PC-3 (cell line): ENCODE measurements around the gene CLTCL1. TPM values are rescaled to one million over a fixed set of nuclear protein-coding genes. Genes with fewer than 3 reads are reported as not detected.

ENCODE experiments used
- ATAC-seq: fragments of 200-7000 bp; cut with Tn5 transposase; 2 replicates; pipeline ENCODE4 v1.9.1; 2020; ENCODE audit warnings: mild to moderate bottlenecking, moderate library complexity
- BruUV-seq: library from RNA; stranded (reverse); fragments of 400-500 nt; replicated peaks from 2 replicates; lab custom pipeline; 2021; lab: Mats Ljungman, UMichigan
- CTCF ChIA-PET: fragments of 300-600 bp; sonication (Branson Sonifier 250); formaldehyde crosslinking; loops from one replicate; lab custom pipeline; 2022; ENCODE audit warnings: antibody characterized with exemption; lab: Charles Lee
- POLR2A ChIA-PET: fragments of 300-600 bp; sonication (Branson Sonifier 250); formaldehyde crosslinking; loops from one replicate; lab custom pipeline; 2022; ENCODE audit warnings: antibody characterized with exemption; ENCODE audit not compliant: unreplicated experiment; lab: Charles Lee
- DNase-seq: peaks from one replicate; pipeline ENCODE4 v3.0.0-alpha.2; 2015
- H2AFZ ChIP-seq: fragments of 300-600 bp; sonication (generic); 2 replicates; pipeline ENCODE4 v1.6.0; 2016; ENCODE audit warnings: antibody characterized with exemption, low read length
- H3F3A ChIP-seq: fragments of 300-600 bp; sonication (generic); one replicate; pipeline ENCODE4 v1.6.0; 2017; ENCODE audit warnings: antibody characterized with exemption, low read length, control low read depth, mild to moderate bottlenecking; ENCODE audit not compliant: unreplicated experiment
- H3K27ac ChIP-seq: fragments of 300-600 bp; sonication (generic); 2 replicates; pipeline ENCODE4 v1.5.1; 2016; ENCODE audit warnings: mild to moderate bottlenecking, low read length
- H3K27me3 ChIP-seq: fragments of 300-600 bp; sonication (generic); 2 replicates; pipeline ENCODE4 v1.6.1; 2016; ENCODE audit warnings: low read length, mixed read lengths
- H3K36me3 ChIP-seq: fragments of 300-600 bp; sonication (generic); 2 replicates; pipeline ENCODE4 v1.6.1; 2016; ENCODE audit warnings: low read depth, mixed run types, low read length, mixed read lengths
- H3K4me1 ChIP-seq: fragments of 300-600 bp; sonication (generic); 2 replicates; pipeline ENCODE4 v1.5.1; 2016; ENCODE audit warnings: low read length; ENCODE audit not compliant: insufficient read depth
- H3K4me2 ChIP-seq: fragments of 300-600 bp; sonication (generic); 2 replicates; pipeline ENCODE4 v1.6.0; 2016; ENCODE audit warnings: low read length
- H3K4me3 ChIP-seq: fragments of 300-600 bp; sonication (generic); 2 replicates; pipeline ENCODE4 v1.5.1; 2016; ENCODE audit warnings: mild to moderate bottlenecking, low read length, mixed read lengths
- H3K79me2 ChIP-seq: fragments of 300-600 bp; sonication (generic); 2 replicates; pipeline ENCODE4 v1.6.1; 2017; ENCODE audit warnings: low read length, mixed read lengths
- H3K9ac ChIP-seq: fragments of 300-600 bp; sonication (generic); 2 replicates; pipeline ENCODE4 v1.6.0; 2016; ENCODE audit warnings: mild to moderate bottlenecking, low read length
- H3K9me2 ChIP-seq: fragments of 300-600 bp; sonication (generic); replicated peaks from 2 replicates; pipeline ENCODE4 v1.6.1; 2016; ENCODE audit warnings: mixed run types, low read length, mixed read lengths
- H3K9me3 ChIP-seq: fragments of 300-600 bp; sonication (generic); 2 replicates; pipeline ENCODE4 v1.6.1; 2016; ENCODE audit warnings: low read length, mixed read lengths
- H4K20me1 ChIP-seq: fragments of 300-600 bp; sonication (generic); 2 replicates; pipeline ENCODE4 v1.6.1; 2016; ENCODE audit warnings: low read length, mixed read lengths
- EZH2 ChIP-seq: fragments of 300-600 bp; sonication (generic); IDR thresholded peaks from one replicate; pipeline ENCODE4 v1.6.1; 2017; ENCODE audit warnings: antibody characterized with exemption, mild to moderate bottlenecking, low read length; ENCODE audit not compliant: unreplicated experiment
- EZH2phosphoT487 ChIP-seq: fragments of 300-600 bp; sonication (generic); IDR thresholded peaks from 2 replicates; pipeline ENCODE4 v1.6.1; 2018; ENCODE audit warnings: mild to moderate bottlenecking, antibody characterized with exemption, low read length, borderline replicate concordance
- intact Hi-C: fragments of 100-400 bp; cut with micrococcal nuclease; formaldehyde crosslinking; loops from 2 replicates; pipeline ENCODE4 v1.9.0; 2023
- total RNA-seq: library from RNA; depleted of rRNA; stranded (reverse); fragments of >200 nt; gene quantifications from 2 replicates; pipeline ENCODE4 v1.2.3, GENCODE V29; 2014
- TF ChIP-seq, protein P1 (sequence below): fragments of 300-600 bp; sonication (generic); conservative IDR thresholded peaks from 2 replicates; pipeline ENCODE4 v1.5.1; 2017; ENCODE audit warnings: antibody characterized with exemption, low read depth, mild to moderate bottlenecking, low read length

Gene CLTCL1
- total RNA-seq, 1 experiment from 2014 or later, result 5.5 TPM

DNA sequence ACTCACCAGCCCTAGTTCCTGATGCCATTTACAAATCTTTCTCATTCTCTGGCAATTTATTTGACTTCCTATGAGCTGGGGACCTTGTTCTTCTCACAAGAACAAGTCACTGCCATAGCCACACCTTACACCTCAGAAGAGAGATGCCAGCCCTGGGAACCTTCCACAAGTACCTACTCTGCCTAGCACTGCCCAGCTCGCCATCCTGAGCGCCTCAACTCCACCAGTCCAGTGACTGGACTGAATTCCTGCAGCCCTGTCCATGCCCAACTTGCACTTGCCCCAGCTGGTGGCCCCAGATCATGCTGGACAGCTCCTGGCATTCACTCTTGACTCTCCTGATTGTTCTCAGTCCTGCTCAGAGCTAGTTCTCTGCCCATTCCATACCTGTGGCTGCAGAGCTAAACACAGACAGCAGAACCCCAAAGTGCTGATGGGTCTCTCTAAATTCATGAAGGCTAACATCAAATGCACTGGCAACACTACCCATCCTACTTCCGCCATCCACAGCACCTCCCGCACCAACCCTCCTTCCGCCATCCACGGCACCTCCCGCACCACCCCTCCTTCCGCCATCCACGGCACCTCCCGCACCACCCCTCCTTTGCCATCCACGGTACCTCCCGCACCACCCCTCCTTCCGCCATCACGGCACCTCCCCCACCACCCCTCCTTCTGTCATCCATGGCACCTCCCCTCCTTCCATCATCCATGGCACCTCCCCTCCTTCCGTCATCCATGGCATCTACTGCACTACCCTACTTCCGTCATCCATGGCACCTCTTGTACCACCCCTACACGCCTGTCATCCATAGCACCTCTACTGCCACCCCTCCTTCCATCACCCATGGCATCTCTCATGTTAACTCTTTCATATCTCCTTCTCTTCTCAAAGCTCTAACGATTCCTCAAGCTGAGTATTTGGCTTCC lies 89.4 kb downstream of the CLTCL1 start:
- no peaks in the 10 kb centered on the region for H3K36me3 ChIP-seq
- intact Hi-C loops, result no loop called here
- POLR2A ChIA-PET, result interaction anchor here (0.6 kb wide), 1 partner anchor 24 kb away, joined by 3 read pairs; the partner anchor contains the start of gene SLC25A1
- CTCF ChIA-PET, result no interaction called here
- no peaks in the 10 kb centered on the region for H3K9me3 ChIP-seq
- no TSS peak for BruUV-seq
- no peaks in the 10 kb centered on the region for H4K20me1 ChIP-seq
- TF ChIP-seq, protein P1, sequence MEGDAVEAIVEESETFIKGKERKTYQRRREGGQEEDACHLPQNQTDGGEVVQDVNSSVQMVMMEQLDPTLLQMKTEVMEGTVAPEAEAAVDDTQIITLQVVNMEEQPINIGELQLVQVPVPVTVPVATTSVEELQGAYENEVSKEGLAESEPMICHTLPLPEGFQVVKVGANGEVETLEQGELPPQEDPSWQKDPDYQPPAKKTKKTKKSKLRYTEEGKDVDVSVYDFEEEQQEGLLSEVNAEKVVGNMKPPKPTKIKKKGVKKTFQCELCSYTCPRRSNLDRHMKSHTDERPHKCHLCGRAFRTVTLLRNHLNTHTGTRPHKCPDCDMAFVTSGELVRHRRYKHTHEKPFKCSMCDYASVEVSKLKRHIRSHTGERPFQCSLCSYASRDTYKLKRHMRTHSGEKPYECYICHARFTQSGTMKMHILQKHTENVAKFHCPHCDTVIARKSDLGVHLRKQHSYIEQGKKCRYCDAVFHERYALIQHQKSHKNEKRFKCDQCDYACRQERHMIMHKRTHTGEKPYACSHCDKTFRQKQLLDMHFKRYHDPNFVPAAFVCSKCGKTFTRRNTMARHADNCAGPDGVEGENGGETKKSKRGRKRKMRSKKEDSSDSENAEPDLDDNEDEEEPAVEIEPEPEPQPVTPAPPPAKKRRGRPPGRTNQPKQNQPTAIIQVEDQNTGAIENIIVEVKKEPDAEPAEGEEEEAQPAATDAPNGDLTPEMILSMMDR, result no peak
- TF ChIP-seq EZH2, result no peak
- no peak for TF ChIP-seq EZH2phosphoT487
- H3K9me2 ChIP-seq, result no peaks in the 10 kb centered on the region
- no peaks in the 10 kb centered on the region for H3K79me2 ChIP-seq
- no peaks in the 10 kb centered on the region for H3K4me1 ChIP-seq
- no peak overlapping the region for H3K27ac ChIP-seq
- H2AFZ ChIP-seq, result no peak overlapping the region
- H3F3A ChIP-seq, result no peaks in the 10 kb centered on the region
- no peak overlapping the region for H3K4me2 ChIP-seq
- DNase-seq, result no peak
- ATAC-seq, result no peak
- H3K4me3 ChIP-seq, result no peak overlapping the region
- no peaks in the 10 kb centered on the region for H3K27me3 ChIP-seq
- H3K9ac ChIP-seq, result no peak overlapping the region

DNA sequence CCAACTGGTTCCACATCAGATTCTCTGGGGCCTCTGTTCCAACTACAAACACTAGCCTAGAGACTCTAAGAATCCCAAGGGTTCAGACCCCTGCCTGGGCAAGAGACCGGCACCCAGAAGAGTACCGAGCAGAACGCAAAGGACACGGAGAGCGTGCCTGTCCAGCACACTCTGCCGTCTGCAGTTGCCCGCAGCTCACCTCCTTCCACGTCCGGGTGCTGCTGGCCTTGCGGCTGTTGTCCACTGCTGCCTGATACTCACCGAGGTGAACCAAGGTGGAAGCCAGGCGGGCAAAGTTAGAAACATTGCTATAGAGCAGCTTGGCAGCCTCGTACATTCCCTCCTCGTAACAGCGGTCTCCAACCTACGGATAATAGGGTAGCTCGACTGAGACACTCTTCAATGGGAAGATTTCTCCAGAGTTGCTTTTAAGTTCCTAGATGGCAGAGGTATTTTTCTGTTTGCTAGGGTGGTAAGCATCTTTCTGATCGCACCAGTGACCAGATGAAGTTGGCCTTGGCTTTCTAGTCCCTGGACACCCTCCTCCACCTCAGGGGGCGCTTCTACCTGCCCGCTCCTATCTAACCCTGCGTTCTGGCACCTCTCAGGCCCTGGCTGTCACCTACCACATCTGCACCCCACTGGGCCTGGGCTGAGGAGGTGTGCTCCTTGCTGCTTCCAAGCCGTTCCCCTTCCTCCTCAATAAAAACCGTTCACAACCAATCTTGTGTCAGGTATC lies 90.2 kb downstream of the CLTCL1 start:
- Histone ChIP-seq H3K36me3 (no peaks in the 10 kb centered on the region), H4K20me1 (no peaks in the 10 kb centered on the region), H3K27ac (no peak overlapping the region), H3F3A (no peaks in the 10 kb centered on the region), H3K4me3 (no peak overlapping the region), H3K79me2 (no peaks in the 10 kb centered on the region), H3K9me3 (no peaks in the 10 kb centered on the region), H3K27me3 (no peaks in the 10 kb centered on the region), H3K4me1 (no peaks in the 10 kb centered on the region), H3K4me2 (no peak overlapping the region), H3K9me2 (no peaks in the 10 kb centered on the region), H2AFZ (no peak overlapping the region), H3K9ac (no peak overlapping the region)
- intact Hi-C loops, result no loop called here
- ChIA-PET CTCF (no interaction called here), POLR2A (interaction anchor here (0.6 kb wide), 1 partner anchor 23 kb away, joined by 3 read pairs; the partner anchor contains the start of gene SLC25A1)
- BruUV-seq, result no TSS peak
- TF ChIP-seq EZH2phosphoT487 (no peak), EZH2 (no peak)
- TF ChIP-seq, protein P1, result no peak
- ATAC-seq (no peak), DNase-seq (no peak)
